ENCODE measurements around the gene PPP1R13L. TPM values are rescaled to one million over a fixed set of nuclear protein-coding genes. Genes with fewer than 3 reads are reported as not detected.

The PPP1R13L gene
- total and polyA plus RNA-seq, 2 experiments from 2014 or later, result 3.9 to 6.4 TPM

GRCh38 chr19:45419396-45419795 is 14.5 kb upstream of the PPP1R13L start:
- no peaks in the 10 kb centered on the region for H3K27me3 ChIP-seq (replicated peaks; ENCODE audit: insufficient read depth)
- peaks cover 21% of the 10 kb centered on the region for H3K79me2 ChIP-seq (ENCODE audit: insufficient read depth)
- H3K27ac ChIP-seq, result no peak overlapping the region
- WGBS, 2 experiments (ENCODE audit: low coverage in 1 of 2, low lambda C conversion rate in 2 of 2, missing lambda C conversion rate in 2 of 2), result 31 to 42% methylated on average over 4 of the region's 4 CpGs
- H3K4me1 ChIP-seq (ENCODE audit: insufficient read depth), result peaks cover 20% of the 10 kb centered on the region
- no peak for TF ChIP-seq EZH2phosphoT487 (IDR thresholded peaks at IDR 0.05; ENCODE audit: insufficient read depth, low read depth)
- no peak for TF ChIP-seq EZH2 (IDR thresholded peaks at IDR 0.05; ENCODE audit: insufficient read depth, poor library complexity, severe bottlenecking)
- H4K20me1 ChIP-seq (ENCODE audit: insufficient read depth), result no peaks in the 10 kb centered on the region
- 0 out of 2 replicates have a peak, but pooled peaks cover under 1% of the 10 kb centered on the region for H3F3A ChIP-seq (ENCODE audit: insufficient read depth)
- no peak for DNase-seq
- no peak overlapping the region for H2AFZ ChIP-seq
- in situ Hi-C loops (cut with MboI), result no loop called here
- H3K36me3 ChIP-seq (ENCODE audit: low read depth), result peaks cover 15% of the 10 kb centered on the region; the same call in 1 of the 2 replicates
- H3K9ac ChIP-seq, result no peak overlapping the region
- H3K4me2 ChIP-seq (ENCODE audit: unreplicated experiment), result no peak overlapping the region
- no peak overlapping the region for H3K4me3 ChIP-seq
- H3K9me2 ChIP-seq (ENCODE audit: insufficient read depth), result no peaks in the 10 kb centered on the region
- no peaks in the 10 kb centered on the region for H3K9me3 ChIP-seq (ENCODE audit: low read depth)

DNA sequence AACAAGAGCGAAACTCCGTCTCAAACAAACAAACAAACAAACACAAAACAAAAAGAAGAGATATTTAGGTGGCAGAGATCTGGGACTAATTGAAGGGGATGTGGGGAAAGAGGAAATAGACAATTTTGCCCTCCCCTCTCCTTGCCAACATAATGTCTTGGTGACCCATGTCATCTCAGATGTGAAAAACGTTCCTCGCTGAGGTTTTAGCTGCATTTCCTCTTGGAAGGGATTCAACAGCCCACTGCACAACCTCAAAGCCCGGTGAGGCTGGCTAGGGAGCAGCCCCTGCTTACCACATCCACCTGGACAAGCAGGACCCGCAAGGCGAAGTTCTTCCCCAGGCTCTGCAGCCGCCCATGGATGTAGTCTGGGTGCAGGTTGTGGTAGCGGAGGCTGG is 13.9 kb upstream of the PPP1R13L start:
- no peak for DNase-seq
- Histone ChIP-seq H3K4me1 (ENCODE audit: insufficient read depth) (peaks cover 16% of the 10 kb centered on the region), H3K79me2 (ENCODE audit: insufficient read depth) (peaks cover 21% of the 10 kb centered on the region), H2AFZ (no peak overlapping the region), H3K27me3 (replicated peaks; ENCODE audit: insufficient read depth) (no peaks in the 10 kb centered on the region), H3K9ac (no peak overlapping the region), H3K36me3 (ENCODE audit: low read depth) (peaks cover 19% of the 10 kb centered on the region; the same call in 1 of the 2 replicates), H3K9me3 (ENCODE audit: low read depth) (no peaks in the 10 kb centered on the region), H3K27ac (no peak overlapping the region), H4K20me1 (ENCODE audit: insufficient read depth) (no peaks in the 10 kb centered on the region), H3K4me3 (no peak overlapping the region), H3K9me2 (ENCODE audit: insufficient read depth) (no peaks in the 10 kb centered on the region), H3F3A (ENCODE audit: insufficient read depth) (no peaks in the 10 kb centered on the region), H3K4me2 (ENCODE audit: unreplicated experiment) (no peak overlapping the region)
- 85 to 87% methylated on average over 9 of the region's 9 CpGs for WGBS, 2 experiments (ENCODE audit: low coverage in 1 of 2, low lambda C conversion rate in 2 of 2, missing lambda C conversion rate in 2 of 2)
- TF ChIP-seq EZH2 (IDR thresholded peaks at IDR 0.05; ENCODE audit: insufficient read depth, poor library complexity, severe bottlenecking) (no peak), EZH2phosphoT487 (IDR thresholded peaks at IDR 0.05; ENCODE audit: insufficient read depth, low read depth) (no peak)
- in situ Hi-C loops (cut with MboI), result no loop called here

DNA sequence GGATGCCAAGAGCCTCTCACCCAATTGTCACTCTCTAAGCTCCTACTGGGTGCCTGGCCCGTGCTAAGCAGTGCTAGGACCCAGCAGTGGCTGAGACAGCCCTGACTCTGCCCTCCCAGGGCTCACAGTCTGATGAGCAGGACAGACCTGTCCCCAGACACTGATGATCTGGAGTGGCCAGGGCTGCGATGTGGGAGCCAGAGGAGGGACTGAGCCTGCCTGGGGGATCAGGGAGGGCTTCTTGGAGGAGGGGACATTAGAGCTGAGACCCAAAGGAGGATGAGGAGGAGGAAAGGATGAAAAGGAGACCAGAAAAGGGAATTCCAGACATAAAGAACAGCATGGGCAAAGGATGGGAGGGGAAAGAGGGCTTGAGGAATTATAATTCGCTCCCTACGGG is 12.3 kb upstream of the PPP1R13L start:
- Histone ChIP-seq H3K36me3 (ENCODE audit: low read depth) (peaks cover 30% of the 10 kb centered on the region; the same call in 1 of the 2 replicates), H3K4me1 (ENCODE audit: insufficient read depth) (peaks cover 7% of the 10 kb centered on the region; the same call in 1 of the 2 replicates), H4K20me1 (ENCODE audit: insufficient read depth) (no peaks in the 10 kb centered on the region), H3K4me2 (ENCODE audit: unreplicated experiment) (no peak overlapping the region), H3K9me3 (ENCODE audit: low read depth) (no peaks in the 10 kb centered on the region), H3K4me3 (no peak overlapping the region), H3F3A (ENCODE audit: insufficient read depth) (0 out of 2 replicates have a peak, but pooled peaks cover 3% of the 10 kb centered on the region), H3K79me2 (ENCODE audit: insufficient read depth) (peaks cover 5% of the 10 kb centered on the region), H3K27me3 (replicated peaks; ENCODE audit: insufficient read depth) (no peaks in the 10 kb centered on the region), H3K27ac (no peak overlapping the region), H2AFZ (no peak overlapping the region), H3K9me2 (ENCODE audit: insufficient read depth) (no peaks in the 10 kb centered on the region), H3K9ac (no peak overlapping the region)
- TF ChIP-seq EZH2 (IDR thresholded peaks at IDR 0.05; ENCODE audit: insufficient read depth, poor library complexity, severe bottlenecking), result no peak
- TF ChIP-seq EZH2phosphoT487 (IDR thresholded peaks at IDR 0.05; ENCODE audit: insufficient read depth, low read depth), result no peak
- DNase-seq, result no peak
- WGBS, 2 experiments (ENCODE audit: low coverage in 1 of 2, low lambda C conversion rate in 2 of 2, missing lambda C conversion rate in 2 of 2), result 96 to 98% methylated on average over 4 of the region's 4 CpGs
- in situ Hi-C loops (cut with MboI), result no loop called here

GRCh38 chr19:45414468-45414867 is 9.6 kb upstream of the PPP1R13L start:
- H4K20me1 ChIP-seq (ENCODE audit: insufficient read depth), result no peaks in the 10 kb centered on the region
- H3K27ac ChIP-seq, result no peak overlapping the region
- H3K9ac ChIP-seq, result no peak overlapping the region
- H3F3A ChIP-seq (ENCODE audit: insufficient read depth), result 0 out of 2 replicates have a peak, but pooled peaks cover 7% of the 10 kb centered on the region
- no peaks in the 10 kb centered on the region for H3K9me3 ChIP-seq (ENCODE audit: low read depth)
- no peak overlapping the region for H2AFZ ChIP-seq
- H3K27me3 ChIP-seq (replicated peaks; ENCODE audit: insufficient read depth), result no peaks in the 10 kb centered on the region
- H3K9me2 ChIP-seq (ENCODE audit: insufficient read depth), result no peaks in the 10 kb centered on the region
- peaks cover 32% of the 10 kb centered on the region; the same call in 1 of the 2 replicates for H3K36me3 ChIP-seq (ENCODE audit: low read depth)
- WGBS, 2 experiments (ENCODE audit: low coverage in 1 of 2, low lambda C conversion rate in 2 of 2, missing lambda C conversion rate in 2 of 2), result 98 to 99% methylated on average over 8 of the region's 8 CpGs
- TF ChIP-seq EZH2 (IDR thresholded peaks at IDR 0.05; ENCODE audit: insufficient read depth, poor library complexity, severe bottlenecking) (no peak), EZH2phosphoT487 (IDR thresholded peaks at IDR 0.05; ENCODE audit: insufficient read depth, low read depth) (no peak)
- no peak for DNase-seq
- peaks cover 7% of the 10 kb centered on the region; the same call in 1 of the 2 replicates for H3K4me1 ChIP-seq (ENCODE audit: insufficient read depth)
- no peak overlapping the region for H3K4me3 ChIP-seq
- in situ Hi-C loops (cut with MboI), result no loop called here
- H3K79me2 ChIP-seq (ENCODE audit: insufficient read depth), result no peaks in the 10 kb centered on the region
- no peak overlapping the region for H3K4me2 ChIP-seq (ENCODE audit: unreplicated experiment)

All from GM23248 (cell line).